Smooth muscle cell (in vitro differentiated cells): ENCODE results near the gene LPGAT1. TPM values are rescaled to one million over a fixed set of nuclear protein-coding genes. Genes with fewer than 3 reads are reported as not detected.

Source experiments
- DNase-seq: peaks from one replicate; lab custom pipeline; 2025; ENCODE audit not compliant: unreplicated experiment; lab: John Stamatoyannopoulos, UW
- H2AFZ ChIP-seq: fragments of 200-600 bp; sonication (generic); 2 replicates; pipeline ENCODE4 v1.6.0; 2016; ENCODE audit warnings: antibody characterized with exemption, low read depth, mild to moderate bottlenecking
- H3F3A ChIP-seq: fragments of 200-600 bp; sonication (generic); 2 replicates; pipeline ENCODE4 v1.6.0; 2017; ENCODE audit warnings: antibody characterized with exemption, low read depth
- H3K27ac ChIP-seq: fragments of 200-600 bp; sonication (generic); 2 replicates; pipeline ENCODE4 v1.5.1; 2016; ENCODE audit warnings: low read depth, mild to moderate bottlenecking
- H3K27me3 ChIP-seq: fragments of 200-600 bp; sonication (generic); 2 replicates; pipeline ENCODE4 v1.6.1; 2016; ENCODE audit warnings: low read depth, mild to moderate bottlenecking
- H3K36me3 ChIP-seq: fragments of 200-600 bp; sonication (generic); 2 replicates; pipeline ENCODE4 v1.5.1; 2016; ENCODE audit warnings: low read depth
- H3K4me1 ChIP-seq: fragments of 200-600 bp; sonication (generic); 2 replicates; pipeline ENCODE4 v1.5.1; 2016; ENCODE audit warnings: low read depth
- H3K4me2 ChIP-seq: fragments of 200-600 bp; sonication (generic); 2 replicates; pipeline ENCODE4 v1.6.0; 2016; ENCODE audit warnings: mild to moderate bottlenecking
- H3K4me3 ChIP-seq: fragments of 200-600 bp; sonication (generic); 2 replicates; pipeline ENCODE4 v1.5.1; 2016; ENCODE audit warnings: mild to moderate bottlenecking
- H3K79me2 ChIP-seq: fragments of 200-600 bp; sonication (generic); 2 replicates; pipeline ENCODE4 v1.6.0; 2016; ENCODE audit warnings: low read depth, mild to moderate bottlenecking
- H3K9ac ChIP-seq: fragments of 200-600 bp; sonication (generic); 2 replicates; pipeline ENCODE4 v1.6.0; 2016; ENCODE audit warnings: low read depth
- H3K9me3 ChIP-seq: fragments of 200-600 bp; sonication (generic); replicated peaks from 2 replicates; pipeline ENCODE4 v1.5.1; 2016; ENCODE audit warnings: low read depth
- H4K20me1 ChIP-seq: fragments of 200-600 bp; sonication (generic); 2 replicates; pipeline ENCODE4 v1.6.0; 2016; ENCODE audit warnings: low read depth
- CTCF ChIP-seq: fragments of 200-600 bp; sonication (generic); IDR thresholded peaks from 2 replicates; pipeline ENCODE4 v1.5.1; 2017; ENCODE audit warnings: borderline replicate concordance, mild to moderate bottlenecking, antibody characterized with exemption; ENCODE audit not compliant: insufficient read depth, poor library complexity, severe bottlenecking
- WGBS: methylation state at CpG from one replicate; pipeline ENCODE4 v1.1.7; 2016; ENCODE audit warnings: low lambda C conversion rate; 5-methylcytosine and 5-hydroxymethylcytosine counted together
- polyA plus RNA-seq: library from polyadenylated mRNA; unstranded; fragments of >200 nt; fragmentation: Nextera tagmentation; extraction: Ambion mirVana; gene quantifications from 2 replicates; pipeline ENCODE4 v1.2.1, GENCODE V29; 2016
- total RNA-seq: library from RNA; depleted of rRNA; stranded (reverse); fragments of >200 nt; gene quantifications from 2 replicates; pipeline ENCODE4 v1.2.3, GENCODE V29; 2014

Gene LPGAT1
- total and polyA plus RNA-seq, 2 experiments from 2014 or later = 12.0 to 39.7 TPM

- Histone ChIP-seq H3K4me1 (no peaks in the 10 kb centered on the region), H3K27ac (no peak overlapping the region), H4K20me1 (no peaks in the 10 kb centered on the region), H3F3A (no peaks in the 10 kb centered on the region), H3K36me3 (no peaks in the 10 kb centered on the region), H3K9me3 (no peaks in the 10 kb centered on the region), H2AFZ (no peak overlapping the region), H3K4me3 (no peak overlapping the region), H3K9ac (no peak overlapping the region), H3K4me2 (no peak overlapping the region), H3K27me3 (no peaks in the 10 kb centered on the region), H3K79me2 (no peaks in the 10 kb centered on the region)
- no peak for DNase-seq
- TF ChIP-seq CTCF = no peak
- WGBS = 94% methylated on average over 6 of the region's 6 CpGs
Observed at GRCh38 chr1:211708006-211708405, 122.6 kb downstream of the LPGAT1 start.

GRCh38 chr1:211705467-211706091 lies 125.0 kb downstream of the LPGAT1 start:
- 67% methylated on average over 6 of the region's 6 CpGs for WGBS
- TF ChIP-seq CTCF = no peak
- Histone ChIP-seq H3K4me2 (no peak overlapping the region), H2AFZ (no peak overlapping the region), H3K79me2 (no peaks in the 10 kb centered on the region), H3K9ac (no peak overlapping the region), H3K36me3 (no peaks in the 10 kb centered on the region), H4K20me1 (no peaks in the 10 kb centered on the region), H3K9me3 (no peaks in the 10 kb centered on the region), H3K27me3 (peaks cover 7% of the 10 kb centered on the region), H3K4me3 (no peak overlapping the region), H3K4me1 (no peaks in the 10 kb centered on the region), H3K27ac (no peak overlapping the region), H3F3A (no peaks in the 10 kb centered on the region)
- no peak for DNase-seq

GRCh38 chr1:211704543-211704942 lies 126.0 kb downstream of the LPGAT1 start:
- Histone ChIP-seq H3K4me1 (no peaks in the 10 kb centered on the region), H3K9me3 (no peaks in the 10 kb centered on the region), H3K9ac (no peak overlapping the region), H3K27me3 (peaks cover 11% of the 10 kb centered on the region), H3K27ac (no peak overlapping the region), H3K4me3 (no peak overlapping the region), H3K4me2 (no peak overlapping the region), H3K36me3 (no peaks in the 10 kb centered on the region), H2AFZ (no peak overlapping the region), H3F3A (no peaks in the 10 kb centered on the region), H4K20me1 (no peaks in the 10 kb centered on the region), H3K79me2 (no peaks in the 10 kb centered on the region)
- no peak for DNase-seq
- 90% methylated on average over 3 of the region's 3 CpGs for WGBS
- no peak for TF ChIP-seq CTCF
